B cell (primary cell): ENCODE measurements around the gene OR2Z1. TPM values are rescaled to one million over a fixed set of nuclear protein-coding genes. Genes with fewer than 3 reads are reported as not detected.

Experiments
- ATAC-seq: fragments of 200-7000 bp; cut with Tn5 transposase; one replicate; pipeline ENCODE4 v1.10.0; 2021; ENCODE audit warnings: low read depth, mild to moderate bottlenecking, moderate number of reproducible peaks, moderate library complexity
- CTCF ChIA-PET: fragments of 350-600 bp; sonication (Branson Sonifier 250); formaldehyde crosslinking; loops from one replicate; lab custom pipeline; 2021; ENCODE audit warnings: antibody characterized with exemption, inconsistent platforms; lab: Charles Lee
- POLR2A ChIA-PET: fragments of 350-600 bp; sonication (Branson Sonifier 250); formaldehyde crosslinking; loops from one replicate; lab custom pipeline; 2021; ENCODE audit warnings: antibody characterized with exemption; lab: Charles Lee
- DNase-seq: peaks from one replicate; pipeline ENCODE4 v3.0.0; 2013
- H2AFZ ChIP-seq: 2 replicates; pipeline ENCODE4 v1.6.1; 2012; ENCODE audit warnings: mild to moderate bottlenecking, low read depth, low read length; ENCODE audit not compliant: insufficient read depth, poor library complexity, severe bottlenecking
- H3K27ac ChIP-seq, 2 donors: 1 replicate in 1 of 2; 2 replicates in 1 of 2; pipeline ENCODE4 v1.5.1; 2012 to 2013; ENCODE audit warnings: low read length in 2 of 2, mild to moderate bottlenecking in 2 of 2, moderate library complexity in 1 of 2
- H3K27me3 ChIP-seq, 4 experiments: fragments of 200-600 bp in 1 of 4; sonication (generic) in 1 of 4; replicated peaks in 1 of 4; 1 replicate in 2 of 4; 2 replicates in 2 of 4; pipeline versions ENCODE4 v1.6.1 to v1.7.0; 2013 to 2016; ENCODE audit warnings: low read length in 3 of 4, mild to moderate bottlenecking in 2 of 4, mixed read lengths in 1 of 4, moderate library complexity in 1 of 4; ENCODE audit not compliant: insufficient read depth in 4 of 4, control insufficient read depth in 3 of 4; ENCODE audit errors: control extremely low read depth in 1 of 4
- H3K36me3 ChIP-seq, 2 experiments: replicated peaks in 1 of 2; 1 replicate in 1 of 2; 2 replicates in 1 of 2; pipeline versions ENCODE4 v1.6.1 to v1.7.1; 2013; ENCODE audit warnings: low read length in 1 of 2; ENCODE audit not compliant: insufficient read depth in 2 of 2, control insufficient read depth in 1 of 2; ENCODE audit errors: control extremely low read depth in 1 of 2, extremely low read depth in 1 of 2
- H3K4me1 ChIP-seq, 2 donors: fragments of 200-600 bp in 1 of 2; sonication (generic) in 1 of 2; 1 replicate in 1 of 2; 2 replicates in 1 of 2; pipeline versions ENCODE4 v1.5.1 to v1.6.1; 2013 to 2017; ENCODE audit warnings: low read length in 2 of 2; ENCODE audit not compliant: control insufficient read depth in 2 of 2, insufficient read depth in 2 of 2
- H3K4me2 ChIP-seq: replicated peaks from 2 replicates; pipeline ENCODE3; 2012; ENCODE audit warnings: mild to moderate bottlenecking, low read depth, low read length; ENCODE audit not compliant: poor library complexity, severe bottlenecking
- H3K4me3 ChIP-seq, 5 experiments: fragments of 200-600 bp in 1 of 5; sonication (generic) in 1 of 5; 1 replicate in 3 of 5; 2 replicates in 2 of 5; pipeline versions ENCODE4 v1.5.1 to v1.7.0; 2011 to 2016; ENCODE audit warnings: low read length in 4 of 5, mild to moderate bottlenecking in 4 of 5, low read depth in 2 of 5, control low read depth in 1 of 5, moderate library complexity in 1 of 5; ENCODE audit not compliant: insufficient read depth in 1 of 5; ENCODE audit errors: control extremely low read depth in 1 of 5, extremely low read depth in 1 of 5
- H3K79me2 ChIP-seq: fragments of 200-600 bp; sonication (generic); one replicate; pipeline ENCODE4 v1.6.0; 2016; ENCODE audit warnings: low read length; ENCODE audit not compliant: control insufficient read depth, insufficient read depth
- H3K9ac ChIP-seq: fragments of 200-600 bp; sonication (generic); 2 replicates; pipeline ENCODE4 v1.6.1; 2017; ENCODE audit warnings: mild to moderate bottlenecking, low read length, moderate library complexity
- H3K9me3 ChIP-seq, 3 donors: one replicate each; pipeline versions ENCODE4 v1.6.1 to v1.7.1; 2013; ENCODE audit warnings: low read length in 2 of 3; ENCODE audit not compliant: control insufficient read depth in 2 of 3, insufficient read depth in 1 of 3; ENCODE audit errors: control extremely low read depth in 1 of 3
- H4K20me1 ChIP-seq: 2 replicates; pipeline ENCODE4 v1.6.0; 2012; ENCODE audit warnings: mild to moderate bottlenecking, low read length; ENCODE audit not compliant: insufficient read depth, control insufficient read depth, poor library complexity, severe bottlenecking
- H3K27ac Mint-ChIP-seq: one replicate; pipeline ENCODE4 v1.8.0; 2021; ENCODE audit warnings: mixed read lengths
- H3K27me3 Mint-ChIP-seq: one replicate; pipeline ENCODE4 v1.8.0; 2021; ENCODE audit warnings: mixed read lengths
- H3K4me1 Mint-ChIP-seq: one replicate; pipeline ENCODE4 v1.8.0; 2021; ENCODE audit warnings: mixed read lengths
- H3K4me3 Mint-ChIP-seq: one replicate; pipeline ENCODE4 v1.8.0; 2021; ENCODE audit warnings: mixed read lengths
- H3K9me3 Mint-ChIP-seq: one replicate; pipeline ENCODE4 v1.8.0; 2022; ENCODE audit warnings: mixed read lengths; ENCODE audit not compliant: insufficient read depth
- CTCF ChIP-seq: fragments of 200-600 bp; IDR thresholded peaks from one replicate; pipeline ENCODE4 v1.8.0; 2022; ENCODE audit warnings: antibody characterized with exemption, mild to moderate bottlenecking
- EZH2 ChIP-seq: IDR thresholded peaks from 2 replicates; pipeline ENCODE4 v1.6.1; 2012; ENCODE audit warnings: borderline replicate concordance, low read depth, mild to moderate bottlenecking, moderate library complexity, low read length; ENCODE audit not compliant: insufficient read depth, poor library complexity, severe bottlenecking
- WGBS: methylation state at CpG from one replicate; pipeline ENCODE4 v1.1.5; 2013; ENCODE audit warnings: missing lambda C conversion rate; ENCODE audit not compliant: insufficient coverage; 5-methylcytosine and 5-hydroxymethylcytosine counted together
- intact Hi-C: fragments of 100-400 bp; cut with micrococcal nuclease; formaldehyde crosslinking; loops from one replicate; pipeline ENCODE4 v1.10.0; 2022
- polyA plus RNA-seq: library from polyadenylated mRNA; depleted of rRNA; stranded (reverse); fragments of >200 nt; gene quantifications from 2 replicates; pipeline ENCODE4 v1.2.3, GENCODE V29; 2012
- total RNA-seq, 2 donors: library from RNA; stranded (reverse); fragments of 120-200 nt in 1 of 2; gene quantifications; 1 replicate in 1 of 2; 2 replicates in 1 of 2; pipeline versions ENCODE4 v1.2.3 to v1.2.4, GENCODE V29; 2013 to 2022

The OR2Z1 gene
- total and polyA plus RNA-seq, 2 donors (not counting 1 experiment from before 2014, with no cell fraction given) = not detected

- intact Hi-C loops = no loop called here
- Mint-ChIP-seq H3K27ac (no peak overlapping the region), H3K4me1 (no peaks in the 10 kb centered on the region), H3K4me3 (no peak overlapping the region), H3K27me3 (peaks cover 11% of the 10 kb centered on the region), H3K9me3 (peaks cover 5% of the 10 kb centered on the region)
- no peak overlapping the region for H3K4me3 ChIP-seq
- H3K4me1 ChIP-seq = no peaks in the 10 kb centered on the region
- ATAC-seq (no peak), DNase-seq (no peak)
- no peaks in the 10 kb centered on the region for H3K79me2 ChIP-seq
- H3K9me3 ChIP-seq = peaks cover 0 to 2% (median 0%) of the 10 kb centered on the region in 3 donors
- H2AFZ ChIP-seq = no peak overlapping the region
- CTCF ChIA-PET = no interaction called here
- TF ChIP-seq EZH2 = no peak
- TF ChIP-seq CTCF = no peak
- no peaks in the 10 kb centered on the region for H3K36me3 ChIP-seq
- POLR2A ChIA-PET = no interaction called here
- WGBS = 67% methylated on average over 1 of the region's 2 CpGs
- H3K4me2 ChIP-seq = no peak overlapping the region
- no peak overlapping the region for H3K9ac ChIP-seq
- H3K27me3 ChIP-seq = peaks cover 0 to 3% (median 0%) of the 10 kb centered on the region in 4 experiments
- H3K27ac ChIP-seq = no peak overlapping the region
- no peaks in the 10 kb centered on the region for H4K20me1 ChIP-seq
Measured at GRCh38 chr19:8722032-8722431, 598 bp downstream of the OR2Z1 start.

DNA sequence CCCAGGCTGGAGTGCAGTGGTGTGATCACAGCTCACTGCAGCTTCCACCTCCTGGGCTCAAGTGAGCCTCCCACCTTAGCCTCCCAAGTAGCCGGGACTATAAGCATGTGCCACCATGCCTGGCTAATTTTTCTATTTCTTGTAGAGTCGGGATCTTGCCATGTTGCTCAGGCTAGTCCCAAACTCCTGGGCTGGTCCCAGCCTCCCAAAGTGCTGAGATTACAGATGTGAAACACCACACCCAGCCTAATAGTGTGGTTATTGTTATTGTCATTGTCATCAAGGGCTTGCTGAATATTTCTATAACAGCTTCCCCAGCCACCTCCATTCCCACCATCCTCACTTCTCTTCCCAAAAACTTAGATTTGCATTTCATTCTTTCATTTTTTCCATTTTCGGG, 2.8 kb downstream of the OR2Z1 start:
- no peak for ATAC-seq
- Histone ChIP-seq H3K4me3 (no peak overlapping the region), H3K4me2 (no peak overlapping the region), H3K9me3 (no peaks in the 10 kb centered on the region), H2AFZ (no peak overlapping the region), H3K36me3 (no peaks in the 10 kb centered on the region), H3K4me1 (no peaks in the 10 kb centered on the region), H3K79me2 (no peaks in the 10 kb centered on the region), H3K9ac (no peak overlapping the region), H4K20me1 (no peaks in the 10 kb centered on the region), H3K27me3 (peaks cover 0 to 3% (median 0%) of the 10 kb centered on the region in 4 experiments), H3K27ac (no peak overlapping the region)
- intact Hi-C loops = no loop called here
- H3K4me3 Mint-ChIP-seq = no peak overlapping the region
- H3K27ac Mint-ChIP-seq = no peak overlapping the region
- 90% methylated on average over 2 of the region's 3 CpGs for WGBS
- CTCF ChIA-PET = no interaction called here
- H3K4me1 Mint-ChIP-seq = no peaks in the 10 kb centered on the region
- peaks cover 11% of the 10 kb centered on the region for H3K27me3 Mint-ChIP-seq
- TF ChIP-seq EZH2 (no peak), CTCF (no peak)
- peaks cover 3% of the 10 kb centered on the region for H3K9me3 Mint-ChIP-seq
- no peak for DNase-seq
- POLR2A ChIA-PET = no interaction called here
